NCI-H2196 treated with DMSO at 0.1 percent for 48 hours (cell line): ENCODE results near the gene NEU1.

Experiments
- DNase-seq: peaks from one replicate; lab custom pipeline; 2025; ENCODE audit not compliant: unreplicated experiment; lab: John Stamatoyannopoulos, UW

Gene NEU1

DNA sequence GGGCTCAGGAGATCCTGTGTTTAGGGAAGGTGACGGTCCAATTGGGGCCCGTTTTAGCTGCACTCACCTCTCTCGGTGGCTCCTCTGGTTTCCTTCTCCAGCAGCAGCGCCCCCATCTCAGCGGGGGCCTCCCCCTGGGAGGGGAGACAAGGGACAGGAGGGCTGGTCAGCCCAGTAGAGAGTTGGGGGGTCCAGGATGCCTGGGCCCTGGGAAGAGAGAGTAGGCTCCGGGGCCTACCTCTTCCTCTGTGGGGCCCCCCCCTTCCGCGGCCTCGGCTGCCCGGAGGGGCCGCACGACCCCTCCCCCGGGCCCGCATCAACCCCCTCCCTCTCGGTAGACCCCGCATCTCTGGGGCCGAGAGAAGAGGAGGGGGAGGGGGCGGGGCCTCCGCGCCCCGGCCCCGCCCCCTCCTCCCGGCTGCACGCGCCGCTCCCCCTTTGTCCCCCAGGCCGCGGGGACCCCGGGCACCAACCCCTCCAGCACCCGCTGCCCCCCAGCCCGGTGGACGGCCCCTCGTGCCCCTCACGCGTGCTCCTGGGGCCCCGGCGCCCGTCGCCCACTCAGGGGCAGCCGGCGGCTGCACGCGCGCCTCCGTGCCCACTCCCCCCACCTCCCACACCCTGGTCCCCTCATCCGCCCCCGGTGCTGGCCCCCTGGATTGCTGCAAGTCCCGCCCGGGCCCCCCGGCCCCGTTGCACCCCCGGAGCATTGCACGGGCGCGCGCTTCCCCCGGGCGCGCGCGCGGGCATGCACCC lies 34.4 kb upstream of the NEU1 start:
- DNase-seq: no peak

DNA sequence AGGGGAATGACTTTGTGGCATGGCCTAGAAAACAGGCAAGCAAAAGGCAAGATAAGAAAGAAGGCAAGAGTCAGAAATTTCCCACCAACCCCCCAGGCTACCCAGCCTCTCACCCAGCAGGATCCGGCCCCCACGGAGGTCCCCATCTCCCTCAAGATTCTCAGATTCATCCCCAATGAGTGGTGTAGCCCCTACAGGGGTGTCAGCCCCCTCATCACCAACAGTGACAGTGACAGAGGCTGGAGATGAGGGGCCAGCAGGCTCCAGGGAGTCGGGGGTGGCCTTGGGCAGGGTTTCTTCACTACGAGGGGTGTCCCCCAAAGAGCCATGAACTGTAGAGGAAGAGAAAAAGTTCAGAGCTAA lies 33.9 kb upstream of the NEU1 start:
- no peak for DNase-seq

DNA sequence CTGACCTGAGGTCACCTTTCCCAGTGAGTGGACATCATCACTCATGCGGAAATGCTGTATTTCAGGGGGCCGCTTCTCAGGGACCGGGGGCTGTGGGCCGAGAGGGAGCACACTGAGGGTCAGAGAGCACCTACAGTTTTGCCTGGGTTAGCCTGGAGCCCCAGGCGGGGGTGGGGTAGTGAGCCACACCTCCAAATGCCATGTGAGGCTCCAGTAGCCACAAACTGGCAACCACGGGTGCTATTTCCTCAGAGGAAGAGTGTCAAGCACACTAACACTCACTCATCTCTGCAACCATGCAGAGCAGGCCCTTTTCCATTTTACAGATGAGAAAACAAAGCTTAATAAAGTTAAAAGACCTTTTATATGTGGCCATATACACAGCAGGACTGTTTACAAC lies 30.2 kb upstream of the NEU1 start:
- no peak for DNase-seq

DNA sequence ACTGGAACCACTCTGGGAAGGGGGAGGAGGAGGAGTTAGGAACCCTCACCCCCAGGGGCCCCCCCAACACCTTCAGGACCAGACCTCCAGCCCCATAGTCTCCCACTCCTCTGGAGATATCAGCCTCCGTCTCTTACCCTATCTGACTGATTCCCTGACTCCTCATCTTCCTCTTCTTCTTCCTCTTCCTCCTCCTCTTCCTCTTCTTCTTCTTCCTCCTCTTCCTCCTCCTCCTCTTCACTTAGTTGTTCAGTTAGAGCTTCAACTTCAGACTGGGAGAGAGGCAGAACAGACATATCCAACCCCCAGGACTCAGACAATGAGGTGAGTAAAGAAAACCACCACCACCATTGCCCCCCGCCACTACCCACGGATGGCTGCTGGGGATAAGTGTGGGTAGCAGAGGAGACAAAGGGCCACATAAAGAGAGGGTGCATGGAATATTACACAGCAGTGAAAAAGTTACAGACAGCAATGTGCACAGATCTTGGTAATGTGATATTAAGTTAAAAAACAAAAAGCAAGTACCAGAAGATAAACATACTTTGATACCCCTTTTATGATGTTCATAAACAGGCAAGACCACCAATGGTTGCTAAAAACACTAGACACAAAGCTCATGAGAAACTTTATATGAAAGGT lies 26.8 kb upstream of the NEU1 start:
- DNase-seq: no peak

DNA sequence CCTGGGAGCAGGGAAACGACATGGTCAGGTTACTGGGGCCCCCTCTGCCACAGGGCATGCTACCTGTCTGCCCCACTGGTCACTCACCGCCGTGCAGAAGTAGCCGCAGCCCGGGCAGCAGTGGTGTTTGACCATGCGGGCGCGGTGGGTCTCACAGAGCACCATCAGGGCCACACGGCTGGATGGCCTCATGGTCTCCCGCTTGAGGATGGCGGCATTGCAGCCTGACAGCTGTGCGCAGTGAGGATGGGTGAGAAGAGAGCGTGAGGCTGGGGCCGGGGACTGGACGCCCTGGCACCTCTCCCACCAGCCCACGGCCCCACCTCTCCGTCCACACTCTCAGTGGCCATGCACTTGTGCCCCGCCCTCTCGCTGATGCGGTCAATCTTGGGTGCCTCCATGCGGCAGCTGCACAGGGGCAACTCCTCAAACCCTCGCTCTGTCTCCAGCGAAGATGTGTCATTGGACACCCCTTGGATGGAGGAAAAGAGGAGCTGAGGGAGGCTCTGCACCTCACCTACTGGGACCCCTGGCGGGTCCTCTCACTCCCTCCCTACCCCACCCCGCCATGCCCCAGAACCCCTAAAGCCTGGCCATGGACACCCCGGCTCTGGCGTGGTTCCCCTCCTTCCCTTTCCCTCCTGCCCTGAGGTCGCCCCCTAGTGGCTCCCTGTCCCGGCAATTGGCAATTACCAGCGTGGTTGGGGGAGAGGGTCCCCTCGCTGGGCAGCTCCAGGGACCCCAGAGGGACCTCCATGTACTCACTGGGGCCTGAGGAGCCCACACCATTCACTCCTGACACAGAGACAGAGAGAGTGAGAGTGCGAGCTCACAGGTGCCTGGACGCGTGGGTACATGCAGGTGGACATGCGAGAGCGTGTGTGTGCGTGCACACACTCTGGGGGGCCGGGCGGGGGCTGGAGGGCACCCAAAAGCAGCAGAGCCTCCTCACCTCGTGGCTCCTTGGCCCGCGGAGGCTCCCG lies 25.9 kb upstream of the NEU1 start:
- DNase-seq: no peak

DNA sequence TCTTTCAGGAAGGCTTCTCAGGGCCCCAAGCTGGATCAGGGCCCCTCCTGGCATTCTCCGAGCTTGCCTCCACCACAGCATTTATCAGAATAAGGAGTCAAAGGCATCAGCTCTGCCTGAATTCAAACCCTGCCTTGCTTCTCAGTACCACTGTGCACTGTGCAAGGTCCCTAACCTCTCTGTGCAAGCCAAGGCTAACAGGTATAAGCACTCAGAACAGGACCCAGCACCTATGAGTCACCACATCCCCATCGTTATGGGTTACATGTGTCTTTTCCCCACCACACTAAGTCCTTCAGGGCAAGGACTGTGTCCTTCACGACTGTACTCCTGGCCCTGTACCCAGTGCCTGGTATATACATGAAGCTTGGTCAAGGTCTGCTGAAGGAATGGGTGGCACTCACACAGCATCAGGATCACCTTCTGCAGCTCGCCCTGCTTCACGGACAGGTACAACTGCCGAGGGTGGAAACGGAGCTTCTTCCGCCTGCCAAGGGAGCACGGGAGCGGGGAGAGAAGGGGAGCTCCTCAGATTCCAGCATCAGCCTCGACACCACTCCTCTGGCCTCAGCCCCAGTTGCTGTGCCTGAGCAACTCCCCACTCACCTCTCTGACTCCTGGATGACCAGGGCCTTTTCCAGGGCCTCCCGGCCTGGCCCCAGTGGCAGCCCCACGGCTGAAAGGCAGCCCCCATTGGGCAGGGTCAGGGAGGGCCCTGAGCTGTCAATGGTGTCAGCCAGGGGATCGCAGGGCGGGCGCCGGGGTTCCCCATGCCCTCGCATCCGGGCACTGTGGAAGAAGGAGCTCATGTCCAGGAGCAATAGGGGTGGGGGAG lies 24.8 kb upstream of the NEU1 start:
- DNase-seq: no peak

DNA sequence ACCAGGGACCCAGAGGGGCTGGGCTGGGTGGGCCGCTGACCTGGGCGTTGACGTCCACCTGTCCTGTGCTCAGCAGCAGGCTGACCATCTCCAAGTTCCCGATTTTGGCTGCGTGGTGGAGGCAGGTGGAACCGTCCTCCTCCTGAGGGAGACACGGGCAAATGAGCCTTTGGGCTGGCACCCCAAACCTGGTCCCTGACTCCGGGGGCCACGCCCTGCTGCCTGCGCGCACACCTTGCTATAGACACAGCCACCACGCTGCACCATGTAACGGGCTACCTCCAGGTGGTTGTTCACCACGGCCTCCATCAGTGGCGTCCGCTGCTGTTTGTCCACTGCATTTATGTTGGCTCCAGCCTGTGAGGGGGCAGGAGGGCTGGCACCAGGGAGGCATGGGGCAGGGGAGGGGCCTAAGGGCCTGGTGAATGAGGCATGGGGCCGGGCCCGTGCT lies 23.9 kb upstream of the NEU1 start:
- DNase-seq: no peak

DNA sequence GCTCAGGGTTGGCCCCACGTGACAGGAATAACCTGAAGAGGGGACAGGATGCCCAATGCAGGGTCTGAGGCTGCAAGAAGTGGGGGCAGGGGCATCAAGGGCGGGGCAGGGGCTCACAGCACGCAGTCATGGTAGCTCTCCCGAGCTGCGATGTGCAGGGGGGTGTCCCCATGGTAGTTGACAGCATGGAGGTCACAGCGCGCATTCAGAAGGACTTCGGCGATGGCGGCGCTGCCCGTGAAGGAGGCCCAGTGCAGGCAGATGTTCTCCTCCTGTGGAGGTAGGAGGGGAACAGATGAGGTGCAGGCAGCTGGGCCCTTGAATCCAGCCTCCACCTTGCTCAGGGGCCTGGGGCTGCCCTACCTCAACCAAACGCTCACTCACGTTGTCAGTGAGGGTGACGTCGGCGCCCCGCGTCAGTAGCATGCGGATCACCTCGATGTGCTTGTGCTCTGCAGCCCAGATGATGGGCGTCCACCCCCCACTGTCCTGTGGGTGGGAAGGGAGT lies 22.0 kb upstream of the NEU1 start:
- DNase-seq: no peak

DNA sequence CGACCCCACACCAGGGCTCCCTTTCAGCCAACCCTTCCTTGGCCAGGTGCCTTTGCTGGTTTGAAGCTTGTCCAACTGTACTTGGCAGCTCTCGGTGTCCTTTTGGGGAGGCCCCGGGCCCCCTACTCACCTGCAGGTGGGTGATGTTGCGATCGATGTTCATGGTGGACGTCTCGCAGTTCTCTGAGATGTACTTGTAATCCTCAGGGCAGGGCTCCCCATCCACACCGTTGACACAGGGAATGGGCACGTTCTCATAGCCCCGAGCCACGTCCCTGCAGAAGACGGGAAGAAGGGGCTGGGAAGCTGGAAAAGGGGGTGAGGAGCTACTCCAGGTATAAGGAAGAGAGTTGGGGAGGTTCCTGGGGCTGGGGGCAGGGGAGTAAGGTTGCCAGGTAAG lies 21.1 kb upstream of the NEU1 start:
- DNase-seq: no peak

DNA sequence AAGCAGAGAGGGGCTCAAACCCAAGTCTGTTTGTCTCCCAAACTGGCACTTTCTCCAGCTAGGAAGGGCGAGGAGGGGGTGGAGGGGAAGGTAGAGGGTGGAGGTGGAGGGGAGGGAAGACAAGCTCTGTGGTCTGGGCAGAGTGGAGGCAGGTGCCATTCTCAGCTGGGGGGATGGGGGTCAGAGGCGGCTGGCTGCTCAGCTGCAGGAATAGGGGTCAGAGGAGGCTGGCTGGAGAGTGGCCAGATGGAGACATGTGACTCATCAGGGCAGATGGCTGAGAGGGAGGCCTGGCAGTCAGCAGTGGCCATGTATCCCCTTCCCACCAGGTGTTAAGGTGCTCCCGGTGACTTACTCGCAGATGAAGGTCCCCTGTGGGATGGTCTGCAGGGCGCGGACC lies 19.7 kb upstream of the NEU1 start:
- peak; percentile 76 for DNase-seq

DNA sequence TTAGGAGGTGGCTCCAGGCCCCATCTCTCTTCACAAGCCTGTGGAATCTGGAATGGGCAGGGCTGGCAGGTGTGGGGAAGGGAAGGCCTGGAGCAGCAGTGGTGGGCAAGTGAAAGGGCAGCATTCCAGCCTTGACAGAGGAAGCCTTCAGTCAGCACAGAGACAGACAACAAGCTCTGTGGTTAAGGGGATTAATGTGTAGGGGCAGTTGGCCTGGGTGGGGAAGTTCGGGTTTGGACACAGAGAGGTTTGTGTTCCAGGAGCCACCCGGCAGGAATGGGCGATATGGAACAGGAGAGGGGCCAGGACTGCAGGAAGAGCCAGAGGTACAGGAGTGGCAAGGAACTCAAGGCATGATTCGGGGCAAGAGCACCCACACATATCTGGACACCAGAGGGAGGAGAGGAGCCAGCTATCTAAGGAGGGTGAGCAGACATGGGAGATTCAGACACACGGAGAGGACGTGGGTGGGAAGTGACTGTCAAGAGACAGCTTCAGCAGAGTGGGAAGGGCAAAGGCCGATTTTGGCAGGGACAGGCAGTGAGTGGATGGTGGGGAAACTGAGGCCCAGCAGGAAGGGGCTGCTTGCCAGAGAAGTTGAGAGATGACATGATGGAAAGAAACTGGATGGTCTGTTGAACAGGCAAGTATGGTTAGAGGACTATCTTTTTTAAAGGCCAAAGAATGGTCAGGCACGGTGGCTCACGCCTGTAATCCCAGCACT lies 18.7 kb upstream of the NEU1 start:
- no peak for DNase-seq

DNA sequence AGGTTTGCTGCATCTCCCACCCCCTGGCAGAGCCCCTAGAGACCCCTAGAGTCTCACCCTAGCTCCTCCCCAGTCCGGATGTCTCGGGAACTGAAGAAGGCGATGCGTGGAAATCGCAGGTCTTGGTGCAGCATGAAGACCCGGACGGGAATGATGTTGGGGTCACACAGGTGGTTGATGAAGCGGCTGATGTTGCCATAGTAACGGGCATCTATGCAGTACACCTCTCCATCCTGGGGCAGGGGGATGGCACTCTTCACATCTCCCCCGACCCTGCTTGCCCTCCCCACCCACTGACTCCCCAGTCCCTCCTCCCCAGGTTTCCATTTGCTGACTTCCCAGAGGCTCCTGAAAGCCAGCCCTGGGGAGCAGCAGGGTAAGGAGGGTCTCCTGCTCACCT lies 18.0 kb upstream of the NEU1 start:
- DNase-seq: no peak

DNA sequence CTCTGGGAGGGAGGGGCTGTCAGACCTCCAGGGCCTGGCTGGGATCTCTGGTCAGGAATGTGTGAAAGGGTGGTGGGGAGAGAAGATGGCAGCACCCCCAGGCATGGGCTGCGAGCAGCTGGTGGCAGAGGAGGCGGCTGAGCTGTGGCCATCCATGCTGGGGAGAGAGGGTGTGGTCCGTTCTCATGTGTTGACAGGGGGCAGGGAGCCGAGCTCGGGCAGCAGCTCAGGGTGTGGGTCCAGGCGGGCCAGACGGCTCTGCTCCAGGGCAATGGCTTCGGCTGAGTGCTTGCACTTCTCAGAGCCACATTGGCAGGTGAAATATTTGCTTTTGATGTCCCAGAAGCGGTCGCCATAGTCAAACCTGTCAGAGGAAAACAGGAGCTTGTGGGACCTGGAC lies 17.3 kb upstream of the NEU1 start:
- no peak for DNase-seq

DNA sequence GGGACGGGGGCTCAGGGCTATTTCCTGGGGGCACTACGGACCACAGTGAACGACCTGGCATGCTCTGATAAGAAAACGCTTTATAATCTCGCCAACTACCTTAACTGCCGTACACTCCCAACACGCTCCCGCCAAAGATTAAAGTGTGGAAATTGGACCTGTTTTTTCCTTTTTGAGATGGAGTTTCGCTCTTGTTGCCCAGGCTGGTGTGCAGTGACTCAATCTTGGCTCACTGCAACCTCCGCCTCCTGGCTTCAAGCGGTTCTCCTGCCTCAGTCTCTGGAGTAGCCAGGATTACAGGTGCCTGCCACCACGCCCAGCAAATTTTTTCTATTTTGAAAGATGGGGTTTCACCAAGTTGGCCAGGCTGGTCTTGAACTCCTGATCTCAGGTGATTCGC lies 16.5 kb upstream of the NEU1 start:
- no peak for DNase-seq

DNA sequence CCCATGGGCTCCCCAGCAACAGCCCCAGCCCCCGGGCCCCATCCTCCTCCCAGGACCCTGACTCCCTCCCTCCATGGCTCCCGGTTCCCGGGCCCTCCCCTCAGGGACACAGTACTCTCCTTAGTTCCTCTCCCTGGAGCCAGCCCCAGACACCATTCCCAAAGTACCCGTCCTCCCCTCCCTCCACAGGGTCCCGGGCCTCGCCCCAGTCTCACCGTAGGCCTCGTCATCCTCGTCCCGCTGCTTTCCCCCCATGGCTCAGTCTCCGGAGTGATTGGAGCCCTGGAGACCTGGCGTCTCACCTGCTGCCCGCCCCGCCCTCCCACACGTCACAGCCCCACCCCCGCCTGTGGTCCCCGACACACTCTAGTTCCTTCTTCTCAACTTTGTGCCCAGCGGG lies 16.1 kb upstream of the NEU1 start, which contains the start of gene SLC44A4:
Gene SLC44A4, minus strand, starts transcription at position 272 of the 400 bp plus-strand sequence. Its CDS starts 17 bp downstream, at position 255.
- DNase-seq: no peak

DNA sequence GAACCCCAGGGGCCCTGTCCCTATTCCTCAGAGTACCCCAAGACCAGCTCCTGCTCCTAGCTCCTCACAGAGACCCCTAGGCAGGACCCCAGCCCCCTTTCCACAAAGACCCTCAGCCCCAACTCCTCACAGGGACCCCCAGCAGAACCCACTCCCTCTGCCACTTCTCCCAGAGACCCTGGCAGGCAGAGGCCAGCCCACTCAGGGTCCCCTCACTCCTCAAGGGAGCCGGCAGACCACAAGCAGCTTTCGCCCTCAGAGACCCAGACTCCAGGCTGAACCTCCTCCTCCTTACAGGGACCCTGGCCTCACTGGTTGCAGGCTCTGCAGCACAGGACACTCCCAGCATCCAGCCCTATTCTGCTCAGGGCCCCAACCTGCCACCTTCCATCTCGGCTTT lies 15.6 kb upstream of the NEU1 start:
- no peak for DNase-seq

DNA sequence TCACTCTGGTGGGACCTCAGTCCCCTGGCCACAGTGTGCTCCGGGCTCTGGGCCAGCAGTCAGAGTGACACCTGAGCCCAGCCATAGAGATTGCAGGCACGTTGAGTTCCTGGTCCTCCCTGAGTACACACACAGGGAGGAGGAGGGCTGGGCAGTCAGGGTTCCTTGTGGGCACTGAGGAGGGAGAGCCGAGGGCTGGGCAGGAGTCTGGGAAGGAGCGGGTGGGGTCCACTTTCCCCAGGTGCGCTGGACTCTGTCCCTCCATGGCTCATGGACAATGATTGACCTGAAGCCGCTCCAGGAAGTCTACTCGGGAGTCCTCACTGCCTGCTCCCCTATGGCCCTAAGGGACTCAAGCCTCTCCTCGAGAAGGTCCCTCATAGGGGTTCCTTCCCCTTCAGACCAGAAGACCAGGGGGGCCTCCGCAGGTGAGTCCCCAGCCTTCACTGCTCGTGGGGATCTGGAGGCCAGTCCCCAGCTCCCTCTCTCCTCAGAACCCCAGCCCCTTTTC lies 15.1 kb upstream of the NEU1 start:
- peak; percentile 38 for DNase-seq

DNA sequence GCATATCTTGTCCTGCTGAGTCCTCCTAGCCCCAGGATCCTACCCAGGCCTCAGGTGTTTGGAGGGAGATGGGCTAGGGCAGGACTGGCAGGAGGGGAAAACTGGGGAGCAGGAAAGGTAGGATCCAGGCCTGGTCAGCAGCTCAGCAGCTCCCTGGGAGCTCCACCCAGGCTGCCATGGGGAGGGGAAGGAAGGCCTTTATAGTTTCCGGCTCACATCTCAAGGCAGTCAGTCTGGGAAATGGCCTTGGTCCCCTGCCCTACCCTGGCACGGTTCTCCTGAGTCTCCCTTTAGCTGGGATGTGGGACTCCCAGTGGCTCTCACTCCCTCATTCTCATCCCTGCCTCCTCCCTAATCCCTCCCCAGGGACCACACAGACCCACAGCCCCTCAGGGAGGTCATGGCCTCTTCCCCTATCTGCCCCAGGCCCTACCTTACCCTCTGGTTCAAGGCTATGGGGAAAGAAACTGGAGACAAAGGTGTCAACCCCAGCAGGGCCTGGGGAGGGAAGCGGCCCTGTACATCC lies 14.6 kb upstream of the NEU1 start:
- no peak for DNase-seq

DNA sequence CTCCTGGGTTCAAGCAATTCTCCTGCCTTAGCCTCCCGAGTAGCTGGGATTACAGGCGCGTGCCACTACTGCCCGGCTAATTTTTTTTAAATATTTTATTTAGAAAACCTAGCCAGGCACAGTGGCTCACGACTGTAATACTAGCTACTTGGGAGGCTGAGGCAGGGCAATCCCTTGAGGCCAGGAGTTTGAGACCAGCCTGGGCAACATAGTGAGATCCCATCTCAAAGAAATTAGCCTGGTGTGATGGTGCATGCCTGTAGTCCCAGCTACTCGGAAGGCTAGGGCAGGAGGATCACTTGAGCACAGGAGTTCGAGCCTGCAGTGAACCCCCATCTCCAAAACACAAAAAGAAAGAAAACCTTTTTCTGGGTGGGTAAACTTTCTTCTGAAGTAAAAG lies 13.7 kb upstream of the NEU1 start:
- no peak for DNase-seq
